ENCODE data around the gene GCNT1.

GRCh38 chr9:76516350-76516749 is 57.4 kb downstream of the GCNT1 start:
- TF ChIP-seq CTCF (IDR thresholded peaks at IDR 0.05; ENCODE audit: low read depth, low read length), result no peak
- no peak for TF ChIP-seq POLR2A (IDR thresholded peaks at IDR 0.05; ENCODE audit: extremely low read depth, insufficient read length)
- no peak for TF ChIP-seq MAX (IDR thresholded peaks at IDR 0.05; ENCODE audit: low read depth, low read length)
- no peak for TF ChIP-seq MYC (IDR thresholded peaks at IDR 0.05; ENCODE audit: low read depth, low read length)

Data from NB4 (cell line).